GM23338 (cell line): ENCODE measurements around the gene SLC25A18. TPM values are rescaled to one million over a fixed set of nuclear protein-coding genes. Genes with fewer than 3 reads are reported as not detected.

Source experiments
- ATAC-seq: fragments of 200-7000 bp; cut with Tn5 transposase; 3 replicates; pipeline ENCODE4 v1.9.1; 2020
- DNase-seq: peaks from one replicate; pipeline ENCODE4 v3.0.0-alpha.2; 2015; ENCODE audit warnings: low spot score
- H2AFZ ChIP-seq: fragments of 200-600 bp; sonication (generic); 2 replicates; pipeline ENCODE4 v1.8.0; 2016; ENCODE audit warnings: antibody characterized with exemption, mild to moderate bottlenecking, moderate library complexity
- H3F3A ChIP-seq: fragments of 200-600 bp; sonication (generic); replicated peaks from 2 replicates; pipeline ENCODE4 v1.8.0; 2017; ENCODE audit warnings: antibody characterized with exemption, mixed run types, low read depth
- H3K27ac ChIP-seq: fragments of 200-600 bp; sonication (generic); 2 replicates; pipeline ENCODE4 v1.6.1; 2016; ENCODE audit warnings: low read depth
- H3K27me3 ChIP-seq: fragments of 200-600 bp; sonication (generic); 2 replicates; pipeline ENCODE4 v1.8.0; 2016; ENCODE audit warnings: mild to moderate bottlenecking, mixed run types, moderate library complexity; ENCODE audit not compliant: insufficient read depth
- H3K36me3 ChIP-seq: fragments of 200-600 bp; sonication (generic); 2 replicates; pipeline ENCODE4 v1.8.0; 2016; ENCODE audit warnings: mild to moderate bottlenecking; ENCODE audit not compliant: insufficient read depth
- H3K4me1 ChIP-seq: fragments of 200-600 bp; sonication (generic); 2 replicates; pipeline ENCODE4 v1.8.0; 2016; ENCODE audit warnings: mild to moderate bottlenecking, moderate library complexity; ENCODE audit not compliant: insufficient read depth
- H3K4me2 ChIP-seq: fragments of 200-600 bp; sonication (generic); 2 replicates; pipeline ENCODE4 v1.7.1; 2017; ENCODE audit warnings: mixed run types
- H3K4me3 ChIP-seq: fragments of 200-600 bp; sonication (generic); 2 replicates; pipeline ENCODE4 v1.6.1; 2016; ENCODE audit warnings: mixed run types
- H3K79me2 ChIP-seq: fragments of 200-600 bp; sonication (generic); replicated peaks from 2 replicates; pipeline ENCODE4 v1.8.0; 2017; ENCODE audit warnings: mild to moderate bottlenecking; ENCODE audit not compliant: insufficient read depth
- H3K9me2 ChIP-seq: fragments of 200-600 bp; sonication (generic); 2 replicates; pipeline ENCODE4 v1.8.0; 2017; ENCODE audit not compliant: insufficient read depth
- H4K20me1 ChIP-seq: fragments of 200-600 bp; sonication (generic); replicated peaks from 2 replicates; pipeline ENCODE4 v1.8.0; 2017; ENCODE audit warnings: mild to moderate bottlenecking; ENCODE audit not compliant: insufficient read depth
- H3K27ac Mint-ChIP-seq: 2 replicates; pipeline ENCODE4 v1.8.0; 2020; ENCODE audit warnings: inconsistent platforms, mild to moderate bottlenecking, moderate library complexity, mixed read lengths
- H3K27me3 Mint-ChIP-seq: 3 replicates; pipeline ENCODE4 v1.8.0; 2022; ENCODE audit warnings: low read depth, mild to moderate bottlenecking, moderate library complexity, mixed read lengths, inconsistent platforms; ENCODE audit not compliant: insufficient read depth, poor library complexity
- H3K36me3 Mint-ChIP-seq: 3 replicates; pipeline ENCODE4 v1.8.0; 2021; ENCODE audit warnings: low read depth, mild to moderate bottlenecking, inconsistent platforms, moderate library complexity, mixed read lengths
- H3K4me1 Mint-ChIP-seq: 3 replicates; pipeline ENCODE4 v1.8.0; 2020; ENCODE audit warnings: mild to moderate bottlenecking, inconsistent platforms, mixed read lengths
- H3K4me3 Mint-ChIP-seq: 3 replicates; pipeline ENCODE4 v1.8.0; 2021; ENCODE audit warnings: moderate library complexity, mild to moderate bottlenecking, inconsistent platforms, mixed read lengths
- H3K9me3 Mint-ChIP-seq: 3 replicates; pipeline ENCODE4 v1.8.0; 2020; ENCODE audit warnings: moderate library complexity, mild to moderate bottlenecking, inconsistent platforms, mixed read lengths
- CREB1 ChIP-seq: fragments of 250-450 bp; sonication (Bioruptor Pico); IDR thresholded peaks from 2 replicates; pipeline ENCODE4 v1.5.0; 2020; ENCODE audit warnings: low read depth, mild to moderate bottlenecking, moderate library complexity
- CTCF ChIP-seq, 2 experiments: fragments of 200-600 bp in 1 of 2; sonication (generic) in 1 of 2; conservative IDR thresholded peaks; 2 replicates each; pipeline versions ENCODE4 v1.5.1 to v1.6.1; 2016 to 2017; ENCODE audit warnings: antibody characterized with exemption in 2 of 2, low read depth in 2 of 2, mild to moderate bottlenecking in 2 of 2, moderate library complexity in 1 of 2
- ETS1 ChIP-seq: IDR thresholded peaks from 2 replicates; pipeline ENCODE4 v1.6.1; 2016; ENCODE audit warnings: antibody characterized with exemption
- EZH2 ChIP-seq: fragments of 200-600 bp; sonication (generic); IDR thresholded peaks from one replicate; pipeline ENCODE4 v1.8.0; 2017; ENCODE audit warnings: antibody characterized with exemption, mild to moderate bottlenecking, low read depth; ENCODE audit not compliant: unreplicated experiment
- EZH2phosphoT487 ChIP-seq: fragments of 200-600 bp; sonication (generic); IDR thresholded peaks from one replicate; pipeline ENCODE4 v1.8.1; 2018; ENCODE audit warnings: antibody characterized with exemption; ENCODE audit not compliant: unreplicated experiment
- JUNB ChIP-seq: IDR thresholded peaks from one replicate; pipeline ENCODE4 v1.6.1; 2016; ENCODE audit warnings: antibody characterized with exemption; ENCODE audit not compliant: unreplicated experiment
- NANOG ChIP-seq: IDR thresholded peaks from 2 replicates; pipeline ENCODE4 v1.6.1; 2016; ENCODE audit warnings: antibody characterized with exemption, borderline replicate concordance
- POLR2AphosphoS5 ChIP-seq: IDR thresholded peaks from 2 replicates; pipeline ENCODE4 v1.6.1; 2016; ENCODE audit warnings: antibody characterized with exemption, low read depth
- STAT1 ChIP-seq: IDR thresholded peaks from one replicate; pipeline ENCODE4 v1.6.1; 2016; ENCODE audit warnings: antibody characterized with exemption; ENCODE audit not compliant: unreplicated experiment
- ZNF114 ChIP-seq: fragments of 250-450 bp; sonication (Bioruptor Pico); IDR thresholded peaks from 2 replicates; pipeline ENCODE4 v1.5.0; 2020; ENCODE audit warnings: mild to moderate bottlenecking, moderate library complexity
- polyA plus RNA-seq: library from polyadenylated mRNA; unstranded; fragments of >200 nt; fragmentation: Nextera tagmentation; extraction: Ambion mirVana; gene quantifications from 2 replicates; pipeline ENCODE4 v1.2.1, GENCODE V29; 2016
- total RNA-seq: library from RNA; depleted of rRNA; stranded (reverse); fragments of >200 nt; shearing (Covaris generic); gene quantifications from 2 replicates; pipeline ENCODE4 v1.2.3, GENCODE V29; 2014

The SLC25A18 gene
- total and polyA plus RNA-seq, 2 experiments from 2014 or later, result 1.2 to 1.9 TPM

- TF ChIP-seq ETS1 (no peak), EZH2phosphoT487 (no peak)
Measured at GRCh38 chr22:17592201-17592600, 28.9 kb downstream of the SLC25A18 start (continued).

- DNase-seq, result no peak
- Histone ChIP-seq H3K4me2 (no peak overlapping the region), H4K20me1 (peaks cover 6% of the 10 kb centered on the region; the same call in 1 of the 2 replicates), H3F3A (peaks cover 10% of the 10 kb centered on the region; the same call in 1 of the 2 replicates), H3K4me1 (no peaks in the 10 kb centered on the region), H3K27me3 (no peaks in the 10 kb centered on the region), H3K79me2 (no peaks in the 10 kb centered on the region), H3K27ac (no peak overlapping the region; the same call in 1 of the 2 replicates), H3K9me2 (no peaks in the 10 kb centered on the region), H3K36me3 (peaks cover 62% of the 10 kb centered on the region), H3K4me3 (no peak overlapping the region), H2AFZ (no peak overlapping the region)
- Mint-ChIP-seq H3K9me3 (no peaks in the 10 kb centered on the region), H3K27ac (no peak overlapping the region), H3K27me3 (no peaks in the 10 kb centered on the region), H3K4me1 (no peaks in the 10 kb centered on the region), H3K4me3 (no peak overlapping the region), H3K36me3 (peaks cover 84% of the 10 kb centered on the region)
- TF ChIP-seq EZH2 (no peak), CTCF (conservative IDR thresholded peaks at IDR 0.05; ENCODE audit: low read depth in 2 of 2) (no peak), ZNF114 (CRISPR knock-in tag) (no peak), NANOG (no peak)
- no peak for ATAC-seq
Measured at GRCh38 chr22:17596226-17596625, 32.9 kb downstream of the SLC25A18 start.

DNA sequence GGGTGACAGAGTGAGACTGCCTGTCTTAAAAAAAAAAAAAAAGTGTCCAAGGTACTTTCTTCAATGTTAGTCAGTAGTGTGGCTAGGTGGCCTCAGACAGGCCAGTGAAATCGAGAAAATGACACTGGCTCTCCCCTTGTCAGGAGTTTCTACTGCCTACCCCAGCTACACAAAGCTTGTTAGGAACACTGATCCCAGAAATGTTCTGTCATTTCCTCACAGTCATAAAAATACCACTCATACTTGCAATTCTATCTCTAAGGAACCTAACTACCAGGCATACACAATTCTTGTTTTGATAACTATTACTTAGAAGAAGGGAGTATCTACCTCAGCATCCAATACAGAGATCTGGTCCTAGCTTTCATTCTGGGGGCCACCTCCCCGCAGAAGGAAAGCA lies 33.9 kb downstream of the SLC25A18 start:
- Histone ChIP-seq H3K27ac (no peak overlapping the region), H3K9me2 (no peaks in the 10 kb centered on the region), H3K4me2 (no peak overlapping the region), H3F3A (peaks cover 10% of the 10 kb centered on the region; the same call in 1 of the 2 replicates), H4K20me1 (peaks cover 6% of the 10 kb centered on the region; the same call in 1 of the 2 replicates), H3K4me3 (no peak overlapping the region), H3K27me3 (no peaks in the 10 kb centered on the region), H3K36me3 (peaks cover 54% of the 10 kb centered on the region), H2AFZ (no peak overlapping the region), H3K4me1 (no peaks in the 10 kb centered on the region), H3K79me2 (no peaks in the 10 kb centered on the region)
- H3K36me3 Mint-ChIP-seq, result peaks cover 75% of the 10 kb centered on the region
- H3K4me1 Mint-ChIP-seq, result no peaks in the 10 kb centered on the region
- H3K9me3 Mint-ChIP-seq, result no peaks in the 10 kb centered on the region
- no peak overlapping the region for H3K27ac Mint-ChIP-seq
- DNase-seq (no peak), ATAC-seq (no peak)
- H3K4me3 Mint-ChIP-seq, result no peak overlapping the region
- no peaks in the 10 kb centered on the region for H3K27me3 Mint-ChIP-seq
- no peak for TF ChIP-seq POLR2AphosphoS5
- TF ChIP-seq STAT1, result no peak
- no peak for TF ChIP-seq ETS1
- no peak for TF ChIP-seq JUNB
- TF ChIP-seq ZNF114 (CRISPR knock-in tag), result no peak
- no peak for TF ChIP-seq CREB1
- no peak for TF ChIP-seq CTCF (conservative IDR thresholded peaks at IDR 0.05; ENCODE audit: low read depth in 2 of 2)
- no peak for TF ChIP-seq EZH2phosphoT487
